Stomach (tissue), 9 donors: ENCODE measurements around the gene ATG5. TPM values are rescaled to one million over a fixed set of nuclear protein-coding genes. Genes with fewer than 3 reads are reported as not detected.
A peak's percentile ranks its signal among the peaks of the same experiment; 100 is the strongest.

Experiments
- DNase-seq, 2 donors: peaks; one replicate each; pipeline versions ENCODE4 v3.0.0 to v3.0.0-alpha.2; 2013 to 2019
- H3K27ac ChIP-seq, 5 donors: fragments of 200-600 bp in 4 of 5; sonication (generic) in 4 of 5; one replicate each; pipeline ENCODE4 v1.5.1; 2013 to 2019; ENCODE audit warnings: mild to moderate bottlenecking in 1 of 5, moderate library complexity in 1 of 5
- H3K27me3 ChIP-seq, 3 donors: fragments of 200-600 bp; sonication (generic); one replicate each; pipeline ENCODE4 v1.5.1; 2017 to 2019; ENCODE audit warnings: mixed run types in 1 of 3
- H3K36me3 ChIP-seq, 4 donors: fragments of 200-600 bp; sonication (generic); 1 replicate in 3 of 4; 2 replicates in 1 of 4; pipeline ENCODE4 v1.5.1; 2016 to 2019
- H3K4me1 ChIP-seq, 4 donors: fragments of 200-600 bp; sonication (generic); one replicate each; pipeline ENCODE4 v1.5.1; 2016 to 2019
- H3K4me3 ChIP-seq, 4 donors: fragments of 200-600 bp; sonication (generic) in 3 of 4; one replicate each; pipeline ENCODE4 v1.5.1; 2016 to 2019; ENCODE audit warnings: mild to moderate bottlenecking in 1 of 4
- H3K9me3 ChIP-seq, 4 donors: fragments of 200-600 bp; sonication (generic); one replicate each; pipeline ENCODE4 v1.5.1; 2016 to 2019
- CTCF ChIP-seq, 7 experiments: fragments of 450-650 bp in 4 of 7; fragments of 200-600 bp in 3 of 7; sonication (generic) in 3 of 7; IDR thresholded peaks; one replicate each; pipeline ENCODE4 v1.5.1; 2016 to 2019; ENCODE audit warnings: antibody characterized with exemption in 7 of 7, control low read depth in 2 of 7, mild to moderate bottlenecking in 1 of 7
- EP300 ChIP-seq: sonication (generic); formaldehyde crosslinking; IDR thresholded peaks from one replicate; pipeline ENCODE4 v1.6.1; 2017; ENCODE audit warnings: antibody characterized with exemption
- POLR2A ChIP-seq, 4 donors: fragments of 450-650 bp; IDR thresholded peaks; one replicate each; pipeline ENCODE4 v1.6.1; 2016; ENCODE audit warnings: antibody characterized with exemption in 4 of 4, control low read depth in 2 of 4, mild to moderate bottlenecking in 1 of 4, moderate library complexity in 1 of 4
- POLR2AphosphoS5 ChIP-seq, 3 donors: sonication (generic); formaldehyde crosslinking; IDR thresholded peaks; one replicate each; pipeline ENCODE4 v1.6.1; 2016; ENCODE audit warnings: antibody characterized with exemption in 3 of 3
- WGBS, 5 donors: extraction: QIAGEN DNeasy Blood & Tissue Kit in 3 of 5; methylation state at CpG; one replicate each; pipeline versions ENCODE4 v1.1.5 to v1.1.7; 2013 to 2018; 5-methylcytosine and 5-hydroxymethylcytosine counted together
- intact Hi-C: fragments of 100-400 bp; cut with DNase I; formaldehyde crosslinking; loops from one replicate; pipeline ENCODE4 v1.15.1; 2023; ENCODE audit warnings: low total_unique reads
- polyA plus RNA-seq, 3 donors: library from polyadenylated mRNA; stranded (reverse); fragments of 200-250 nt; gene quantifications; one replicate each; pipeline ENCODE4 v1.2.3, GENCODE V29; 2013
- total RNA-seq, 5 donors: library from RNA; depleted of rRNA; stranded (reverse); fragments of >200 nt; gene quantifications; one replicate each; pipeline versions ENCODE4 v1.1.0 to v1.2.3, GENCODE V29; 2014 to 2016
- donor health status: healthy with polysubstance abuse.
- donor health status: Bipolar disorder and iron deficiency.
- donor health status: healthy.

ATG5 gene
- total and polyA plus RNA-seq, 8 donors: 12.8 to 89.4 (median 25.5) TPM

GRCh38 chr6:106227612-106228507, 97.7 kb downstream of the ATG5 start:
- H3K4me3 ChIP-seq: no peak overlapping the region
- 94 to 97% (median 94%) methylated on average over 17 of the region's 17 CpGs for WGBS, 5 donors
- no peak for TF ChIP-seq CTCF (IDR thresholded peaks at IDR 0.05)
- TF ChIP-seq EP300: no peak
- no peak for TF ChIP-seq POLR2AphosphoS5 (IDR thresholded peaks at IDR 0.05)
- no peak for TF ChIP-seq POLR2A (IDR thresholded peaks at IDR 0.05)
- intact Hi-C loops: loop anchor here (10.0 kb wide), 1 partner anchor 493 kb away; no protein-coding TSS in a partner anchor
- H3K36me3 ChIP-seq: no peaks in the 10 kb centered on the region
- no peaks in the 10 kb centered on the region for H3K27me3 ChIP-seq
- H3K4me1 ChIP-seq: peaks cover 0 to 33% (median 11%) of the 10 kb centered on the region in 4 donors
- no peaks in the 10 kb centered on the region for H3K9me3 ChIP-seq
- peak in 1 of 2 donors; percentile 3 for DNase-seq
- H3K27ac ChIP-seq: peak overlapping the region in 1 of 5 donors; percentile 32

GRCh38 chr6:106226676-106227075, 98.9 kb downstream of the ATG5 start:
- WGBS, 5 donors: 80 to 88% (median 82%) methylated on average over 2 of the region's 2 CpGs
- H3K4me3 ChIP-seq: no peak overlapping the region
- H3K4me1 ChIP-seq: peaks cover 0 to 33% (median 11%) of the 10 kb centered on the region in 4 donors
- H3K9me3 ChIP-seq: no peaks in the 10 kb centered on the region
- no peak for DNase-seq
- intact Hi-C loops: loop anchor here (10.0 kb wide), 1 partner anchor 492 kb away; no protein-coding TSS in a partner anchor
- TF ChIP-seq EP300 (no peak), CTCF (IDR thresholded peaks at IDR 0.05) (no peak), POLR2A (IDR thresholded peaks at IDR 0.05) (no peak)
- H3K27ac ChIP-seq: no peak overlapping the region
- H3K27me3 ChIP-seq: no peaks in the 10 kb centered on the region
- no peaks in the 10 kb centered on the region for H3K36me3 ChIP-seq

GRCh38 chr6:106225581-106225980, 100.0 kb downstream of the ATG5 start:
- TF ChIP-seq POLR2AphosphoS5 (IDR thresholded peaks at IDR 0.05): no peak
- TF ChIP-seq EP300: no peak
- no peak for TF ChIP-seq POLR2A (IDR thresholded peaks at IDR 0.05)
- no peak for TF ChIP-seq CTCF (IDR thresholded peaks at IDR 0.05)
- H3K36me3 ChIP-seq: no peaks in the 10 kb centered on the region
- H3K4me3 ChIP-seq: no peak overlapping the region
- H3K9me3 ChIP-seq: no peaks in the 10 kb centered on the region
- no peak for DNase-seq
- H3K27me3 ChIP-seq: no peaks in the 10 kb centered on the region
- peaks cover 0 to 33% (median 11%) of the 10 kb centered on the region in 4 donors for H3K4me1 ChIP-seq
- intact Hi-C loops: loop anchor here (10.0 kb wide), 1 partner anchor 491 kb away; no protein-coding TSS in a partner anchor
- no peak overlapping the region for H3K27ac ChIP-seq

GRCh38 chr6:106223300-106223930, 102.1 kb downstream of the ATG5 start:
- Histone ChIP-seq H3K4me3 (no peak overlapping the region), H3K27me3 (no peaks in the 10 kb centered on the region), H3K27ac (no peak overlapping the region), H3K36me3 (no peaks in the 10 kb centered on the region), H3K9me3 (no peaks in the 10 kb centered on the region), H3K4me1 (peaks cover 0 to 31% (median 11%) of the 10 kb centered on the region in 4 donors)
- intact Hi-C loops: loop anchor here (10.0 kb wide), 1 partner anchor 489 kb away; no protein-coding TSS in a partner anchor
- TF ChIP-seq EP300 (no peak), CTCF (IDR thresholded peaks at IDR 0.05) (peak in 3 of 7 experiments; percentile 43 to 63 (median 55)), POLR2A (IDR thresholded peaks at IDR 0.05) (no peak), POLR2AphosphoS5 (IDR thresholded peaks at IDR 0.05) (no peak)
- peak; percentile 71 to 87 for DNase-seq
- WGBS, 5 donors: 24 to 37% (median 29%) methylated on average over 2 of the region's 2 CpGs
